Mesenchymal stem cell (in vitro differentiated cells and primary cell): ENCODE measurements around the gene SLC25A13.
"Not testable (repeated sequence)": the region's sequence is repeated elsewhere in the genome, so short reads cannot be mapped to it uniquely, and the experiment has no call there.

ENCODE experiments used
- DNase-seq: peaks from one replicate; pipeline ENCODE4 v3.0.0-alpha.2; 2013
- H2AFZ ChIP-seq: one replicate; pipeline ENCODE4 v1.6.1; 2013; ENCODE audit warnings: low read depth, mild to moderate bottlenecking, control low read depth, inconsistent platforms, low read length, moderate library complexity
- H2AK5ac ChIP-seq: 2 replicates; pipeline ENCODE4 v1.6.1; 2013; ENCODE audit warnings: low read length, moderate library complexity, mild to moderate bottlenecking, inconsistent platforms; ENCODE audit not compliant: severe bottlenecking
- H2BK120ac ChIP-seq: one replicate; pipeline ENCODE4 v1.6.1; 2013; ENCODE audit warnings: low read depth, mild to moderate bottlenecking, inconsistent platforms, low read length, moderate library complexity
- H2BK12ac ChIP-seq, 2 experiments: one replicate each; pipeline ENCODE4 v1.6.1; 2013; ENCODE audit warnings: inconsistent platforms in 2 of 2, low read length in 2 of 2, mild to moderate bottlenecking in 2 of 2, moderate library complexity in 2 of 2, control low read depth in 1 of 2
- H2BK15ac ChIP-seq: one replicate; pipeline ENCODE4 v1.6.1; 2013; ENCODE audit warnings: mild to moderate bottlenecking, low read depth, inconsistent platforms; ENCODE audit not compliant: poor library complexity, severe bottlenecking
- H2BK5ac ChIP-seq: 2 replicates; pipeline ENCODE4 v1.6.1; 2013; ENCODE audit warnings: low read depth, mild to moderate bottlenecking, low read length, control low read depth, inconsistent platforms; ENCODE audit not compliant: poor library complexity, severe bottlenecking
- H3K14ac ChIP-seq, 2 experiments: one replicate each; pipeline ENCODE4 v1.6.1; 2013; ENCODE audit warnings: inconsistent platforms in 2 of 2, low read length in 2 of 2, control low read depth in 1 of 2, mild to moderate bottlenecking in 1 of 2, moderate library complexity in 1 of 2
- H3K18ac ChIP-seq, 2 experiments: one replicate each; pipeline ENCODE4 v1.6.1; 2013; ENCODE audit warnings: inconsistent platforms in 2 of 2, low read length in 2 of 2, control low read depth in 1 of 2, low read depth in 1 of 2, mild to moderate bottlenecking in 1 of 2
- H3K23ac ChIP-seq, 2 experiments: one replicate each; pipeline ENCODE4 v1.6.1; 2013; ENCODE audit warnings: inconsistent platforms in 2 of 2, low read length in 2 of 2, mild to moderate bottlenecking in 2 of 2, moderate library complexity in 2 of 2, control low read depth in 1 of 2
- H3K27ac ChIP-seq: 2 replicates; pipeline ENCODE4 v1.5.1; 2013; ENCODE audit warnings: mild to moderate bottlenecking, moderate library complexity, low read length, control low read depth, inconsistent platforms; ENCODE audit not compliant: poor library complexity, severe bottlenecking
- H3K27me3 ChIP-seq, 2 experiments: 2 replicates each; pipeline versions ENCODE4 v1.6.1 to v1.7.0; 2013; ENCODE audit warnings: low read length in 2 of 2, mild to moderate bottlenecking in 2 of 2, moderate library complexity in 2 of 2, control low read depth in 1 of 2, inconsistent platforms in 1 of 2; ENCODE audit not compliant: control insufficient read depth in 1 of 2, insufficient read depth in 1 of 2
- H3K36me3 ChIP-seq, 2 experiments: 2 replicates each; pipeline versions ENCODE4 v1.6.1 to v1.7.0; 2013; ENCODE audit warnings: low read length in 2 of 2, control low read depth in 1 of 2, inconsistent platforms in 1 of 2, low read depth in 1 of 2, mild to moderate bottlenecking in 1 of 2; ENCODE audit not compliant: insufficient read depth in 2 of 2, control insufficient read depth in 1 of 2
- H3K4ac ChIP-seq, 2 experiments: one replicate each; pipeline ENCODE4 v1.6.1; 2013; ENCODE audit warnings: inconsistent platforms in 2 of 2, low read length in 2 of 2, mild to moderate bottlenecking in 2 of 2, moderate library complexity in 2 of 2, control low read depth in 1 of 2, low read depth in 1 of 2
- H3K4me1 ChIP-seq: 2 replicates; pipeline ENCODE4 v1.6.1; 2013; ENCODE audit warnings: low read depth, low read length, control low read depth; ENCODE audit not compliant: control insufficient read depth, insufficient read depth
- H3K4me2 ChIP-seq: 2 replicates; pipeline ENCODE4 v1.6.1; 2013; ENCODE audit warnings: low read length, mild to moderate bottlenecking, inconsistent platforms; ENCODE audit not compliant: poor library complexity, severe bottlenecking
- H3K4me3 ChIP-seq, 2 experiments: 2 replicates each; pipeline versions ENCODE4 v1.5.1 to v1.7.0; 2013; ENCODE audit warnings: low read length in 2 of 2, mild to moderate bottlenecking in 2 of 2, control low read depth in 1 of 2, low read depth in 1 of 2; ENCODE audit not compliant: insufficient read depth in 1 of 2
- H3K79me1 ChIP-seq: replicated peaks from 2 replicates; pipeline ENCODE4 v1.6.1; 2013; ENCODE audit warnings: mild to moderate bottlenecking, control low read depth, low read length, inconsistent platforms; ENCODE audit not compliant: poor library complexity, severe bottlenecking
- H3K9ac ChIP-seq: 2 replicates; pipeline ENCODE4 v1.7.0; 2013; ENCODE audit warnings: mild to moderate bottlenecking, low read length, moderate library complexity
- H3K9me3 ChIP-seq: 2 replicates; pipeline ENCODE4 v1.7.0; 2013; ENCODE audit warnings: mild to moderate bottlenecking, low read length; ENCODE audit not compliant: control insufficient read depth
- H4K8ac ChIP-seq: one replicate; pipeline ENCODE4 v1.6.1; 2013; ENCODE audit warnings: inconsistent platforms, mild to moderate bottlenecking, low read length, moderate library complexity
- H4K91ac ChIP-seq: one replicate; pipeline ENCODE4 v1.6.1; 2013; ENCODE audit warnings: mild to moderate bottlenecking, low read length, inconsistent platforms
- whole genome bisulfite sequencing: methylation state at CpG from one replicate; pipeline ENCODE4 v1.1.7; 2013; ENCODE audit warnings: mixed read lengths; 5-methylcytosine and 5-hydroxymethylcytosine counted together

The SLC25A13 gene

GRCh38 chr7:96358236-96358971 is 36.5 kb upstream of the SLC25A13 start:
- H3K23ac ChIP-seq, H3K14ac ChIP-seq, H3K4me1 ChIP-seq, H3K18ac ChIP-seq, H3K9ac ChIP-seq, H2BK15ac ChIP-seq, H3K4me2 ChIP-seq, H2BK120ac ChIP-seq, H4K91ac ChIP-seq, H3K4ac ChIP-seq, H3K4me3 ChIP-seq, H4K8ac ChIP-seq, H3K9me3 ChIP-seq, H3K36me3 ChIP-seq, H3K27ac ChIP-seq, H2BK5ac ChIP-seq, H2AK5ac ChIP-seq, DNase-seq, H3K79me1 ChIP-seq, H2BK12ac ChIP-seq, H2AFZ ChIP-seq, H3K27me3 ChIP-seq: not testable (repeated sequence)
- WGBS, result 95% methylated on average over 24 of the region's 25 CpGs

- Histone ChIP-seq H4K8ac (no peak overlapping the region), H3K4me3 (no peak overlapping the region)
Observed at GRCh38 chr7:96355990-96356506, 34.1 kb upstream of the SLC25A13 start.

GRCh38 chr7:96354881-96355280 is 33.0 kb upstream of the SLC25A13 start:
- no peak overlapping the region for H4K91ac ChIP-seq
- H3K9ac ChIP-seq, result no peak overlapping the region
- H3K36me3 ChIP-seq, result no peaks in the 10 kb centered on the region
- H3K18ac ChIP-seq, result no peak overlapping the region
- H2BK15ac ChIP-seq, result no peak overlapping the region
- no peak overlapping the region for H2BK120ac ChIP-seq
- peaks cover 0 to 4% of the 10 kb centered on the region in 2 experiments for H3K27me3 ChIP-seq
- H2BK12ac ChIP-seq, result no peak overlapping the region
- no peak overlapping the region for H3K23ac ChIP-seq
- no peaks in the 10 kb centered on the region for H3K4me1 ChIP-seq
- no peak overlapping the region for H3K27ac ChIP-seq
- H3K9me3 ChIP-seq, result no peaks in the 10 kb centered on the region
- no peak overlapping the region for H3K4me3 ChIP-seq
- H3K14ac ChIP-seq, result no peak overlapping the region
- H2AK5ac ChIP-seq, result no peak overlapping the region
- no peaks in the 10 kb centered on the region for H3K79me1 ChIP-seq
- no peak for DNase-seq
- no peak overlapping the region for H2AFZ ChIP-seq
- no peak overlapping the region for H3K4ac ChIP-seq
- no peak overlapping the region for H4K8ac ChIP-seq
- no peak overlapping the region for H3K4me2 ChIP-seq
- 85% methylated on average over 1 of the region's 3 CpGs for WGBS
- H2BK5ac ChIP-seq, result no peak overlapping the region

More at GRCh38 chr7:96355990-96356506, 34.1 kb upstream of the SLC25A13 start:
- H2BK12ac ChIP-seq, result no peak overlapping the region
- no peaks in the 10 kb centered on the region for H3K4me1 ChIP-seq
- H3K36me3 ChIP-seq, result no peaks in the 10 kb centered on the region
- H4K91ac ChIP-seq, result no peak overlapping the region
- no peak overlapping the region for H2AFZ ChIP-seq
- H3K4ac ChIP-seq, result no peak overlapping the region
- H3K4me2 ChIP-seq, result no peak overlapping the region
- H2BK5ac ChIP-seq, result no peak overlapping the region
- H2BK120ac ChIP-seq, result no peak overlapping the region
- H3K27me3 ChIP-seq, result peaks cover 0 to 4% of the 10 kb centered on the region in 2 experiments
- H2BK15ac ChIP-seq, result no peak overlapping the region
- H3K79me1 ChIP-seq, result no peaks in the 10 kb centered on the region
- DNase-seq, result no peak
- H3K18ac ChIP-seq, result no peak overlapping the region
- WGBS, result 80% methylated on average over 2 of the region's 2 CpGs
- no peak overlapping the region for H3K23ac ChIP-seq
- no peak overlapping the region for H2AK5ac ChIP-seq
- H3K9ac ChIP-seq, result no peak overlapping the region
- no peaks in the 10 kb centered on the region for H3K9me3 ChIP-seq
- no peak overlapping the region for H3K14ac ChIP-seq
- no peak overlapping the region for H3K27ac ChIP-seq

GRCh38 chr7:96349572-96349971 is 27.7 kb upstream of the SLC25A13 start:
- H3K79me1 ChIP-seq, result no peaks in the 10 kb centered on the region
- no peaks in the 10 kb centered on the region for H3K36me3 ChIP-seq
- H2AK5ac ChIP-seq, result no peak overlapping the region
- no peak overlapping the region for H3K18ac ChIP-seq
- H3K23ac ChIP-seq, result no peak overlapping the region
- H3K4me2 ChIP-seq, result no peak overlapping the region
- H2BK120ac ChIP-seq, result no peak overlapping the region
- WGBS, result 19% methylated on average over 3 of the region's 3 CpGs
- DNase-seq, result peak; percentile 17
- H4K91ac ChIP-seq, result no peak overlapping the region
- H3K4me1 ChIP-seq, result peaks cover 2% of the 10 kb centered on the region
- H2BK12ac ChIP-seq, result no peak overlapping the region
- no peaks in the 10 kb centered on the region for H3K27me3 ChIP-seq
- H3K9ac ChIP-seq, result no peak overlapping the region
- H3K4me3 ChIP-seq, result no peak overlapping the region
- no peak overlapping the region for H3K4ac ChIP-seq
- no peak overlapping the region for H2AFZ ChIP-seq
- H2BK5ac ChIP-seq, result no peak overlapping the region
- no peaks in the 10 kb centered on the region for H3K9me3 ChIP-seq
- H2BK15ac ChIP-seq, result no peak overlapping the region
- no peak overlapping the region for H4K8ac ChIP-seq
- H3K14ac ChIP-seq, result peak overlapping the region in 1 of 2 experiments; percentile 23
- H3K27ac ChIP-seq, result no peak overlapping the region
